Measurements from ENCODE around the gene ASPN. TPM values are rescaled to one million over a fixed set of nuclear protein-coding genes. Genes with fewer than 3 reads are reported as not detected.

Gene ASPN
- total RNA-seq, 1 donor, result 1.1 TPM

DNA sequence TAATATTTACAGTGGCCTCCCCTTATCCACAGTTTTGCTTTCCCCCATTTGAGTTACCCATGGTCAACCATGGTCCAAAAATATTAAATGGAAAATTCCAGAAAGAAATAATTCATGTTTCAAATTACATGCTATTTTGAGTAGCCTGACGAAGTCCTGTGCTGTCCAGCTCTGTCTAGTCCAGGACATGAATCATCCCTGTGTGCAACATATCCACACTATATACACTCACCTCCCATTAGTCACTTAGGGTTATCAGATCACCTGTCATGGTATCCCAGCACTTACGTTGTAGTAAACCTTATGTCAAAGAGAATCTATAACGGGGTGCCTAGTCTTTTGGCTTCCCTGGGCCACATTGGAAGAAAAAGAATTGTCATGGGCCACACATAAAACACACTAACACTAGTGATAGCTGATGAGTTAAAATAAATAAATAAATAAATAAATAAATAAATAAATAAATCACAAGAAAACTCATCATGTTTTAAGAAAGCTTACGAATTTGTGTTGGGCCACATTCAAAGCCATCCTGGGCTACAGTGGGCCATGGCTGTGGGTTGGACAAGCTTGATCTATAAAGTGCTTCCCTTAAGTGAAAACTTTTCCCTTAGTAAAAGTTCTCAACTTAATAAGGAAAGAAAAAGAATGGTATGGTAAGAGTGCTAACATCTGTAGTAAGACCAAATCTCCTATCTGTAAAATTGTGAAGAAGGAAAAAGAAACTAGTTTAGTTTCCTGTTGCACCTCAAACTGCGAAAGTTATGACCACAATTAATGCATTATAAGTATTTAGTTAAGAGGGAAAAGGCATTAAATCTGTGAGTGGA lies 42.2 kb downstream of the ASPN start:
- Histone ChIP-seq H4K20me1 (ENCODE audit: insufficient read depth, low read length) (no peaks in the 10 kb centered on the region), H3K9me3 (ENCODE audit: low read depth, low read length) (no peaks in the 10 kb centered on the region), H3K79me2 (ENCODE audit: insufficient read depth, low read length) (no peaks in the 10 kb centered on the region), H3K4me1 (ENCODE audit: insufficient read depth, low read length) (peaks cover 6% of the 10 kb centered on the region), H3K27ac (ENCODE audit: low read depth, low read length) (no peak overlapping the region), H3K27me3 (ENCODE audit: insufficient read depth, low read length) (no peaks in the 10 kb centered on the region), H3K36me3 (ENCODE audit: insufficient read depth, low read length) (no peaks in the 10 kb centered on the region), H3K4me3 (ENCODE audit: insufficient read depth, low read length) (no peak overlapping the region), H2AFZ (ENCODE audit: low read length) (no peak overlapping the region), H3K4me2 (ENCODE audit: insufficient read depth, low read length) (no peak overlapping the region)
- no peak for TF ChIP-seq CTCF (IDR thresholded peaks at IDR 0.05; ENCODE audit: extremely low read depth, low read depth, low read length)
- peak; percentile 73 for DNase-seq (ENCODE audit: insufficient read length, low spot score, missing footprints)

DNA sequence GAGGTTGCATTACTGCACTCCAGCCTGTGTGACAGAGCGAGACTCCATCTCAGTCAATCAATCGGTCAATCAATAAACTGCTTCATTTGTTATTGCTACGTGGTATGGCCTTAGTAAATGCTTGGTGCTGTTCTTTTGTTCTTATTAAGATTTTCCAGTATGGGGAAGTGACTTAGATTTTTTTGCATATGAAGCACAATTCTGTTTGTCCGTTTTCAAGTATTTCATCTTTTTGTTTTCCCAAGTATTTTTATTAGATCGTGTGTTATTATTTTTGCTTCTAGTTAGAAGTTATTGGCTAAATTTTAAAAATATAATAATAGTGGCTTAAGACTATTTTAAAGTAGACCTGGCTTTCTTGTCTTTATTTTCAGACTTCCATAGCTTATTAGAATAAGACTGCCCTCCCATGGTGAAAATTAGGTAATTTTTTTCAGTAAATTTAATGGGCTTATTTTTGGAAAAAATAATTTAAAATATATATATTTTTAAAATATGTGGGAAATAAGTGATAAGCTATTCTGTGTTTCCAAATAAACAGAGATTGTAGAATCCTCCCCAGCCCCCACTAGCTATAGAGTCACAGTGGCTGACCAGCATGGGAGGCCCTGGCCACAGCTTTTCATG lies 43.3 kb downstream of the ASPN start:
- no peak for DNase-seq (ENCODE audit: insufficient read length, low spot score, missing footprints)
- Histone ChIP-seq H3K4me1 (ENCODE audit: insufficient read depth, low read length) (peaks cover 6% of the 10 kb centered on the region), H3K36me3 (ENCODE audit: insufficient read depth, low read length) (no peaks in the 10 kb centered on the region), H3K9me3 (ENCODE audit: low read depth, low read length) (no peaks in the 10 kb centered on the region), H4K20me1 (ENCODE audit: insufficient read depth, low read length) (no peaks in the 10 kb centered on the region), H2AFZ (ENCODE audit: low read length) (no peak overlapping the region), H3K27ac (ENCODE audit: low read depth, low read length) (no peak overlapping the region), H3K79me2 (ENCODE audit: insufficient read depth, low read length) (no peaks in the 10 kb centered on the region), H3K4me2 (ENCODE audit: insufficient read depth, low read length) (no peak overlapping the region), H3K27me3 (ENCODE audit: insufficient read depth, low read length) (no peaks in the 10 kb centered on the region), H3K4me3 (ENCODE audit: insufficient read depth, low read length) (no peak overlapping the region)
- peak; percentile 44 for TF ChIP-seq CTCF (IDR thresholded peaks at IDR 0.05; ENCODE audit: extremely low read depth, low read depth, low read length)

DNA sequence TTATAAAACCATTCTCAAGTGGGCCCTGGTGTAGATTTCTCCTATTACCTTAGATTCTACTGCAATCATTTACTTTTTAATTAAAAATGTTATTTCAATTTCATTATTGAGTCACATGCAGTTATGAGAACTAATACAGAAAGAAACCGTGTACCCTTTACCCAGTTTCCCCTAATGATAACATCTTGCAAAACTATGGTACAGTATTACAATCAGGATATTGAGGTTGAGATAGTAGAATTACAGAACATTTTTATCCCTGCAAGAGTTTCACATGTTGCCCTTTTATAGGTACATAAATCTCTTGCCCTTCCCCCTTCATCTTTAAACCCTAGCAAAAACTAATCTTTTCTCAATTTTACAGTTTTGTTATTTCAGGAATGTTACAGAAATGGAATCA lies 47.0 kb downstream of the ASPN start:
- TF ChIP-seq CTCF (IDR thresholded peaks at IDR 0.05; ENCODE audit: extremely low read depth, low read depth, low read length), result no peak
- Histone ChIP-seq H3K9me3 (ENCODE audit: low read depth, low read length) (no peaks in the 10 kb centered on the region), H3K27me3 (ENCODE audit: insufficient read depth, low read length) (no peaks in the 10 kb centered on the region), H3K36me3 (ENCODE audit: insufficient read depth, low read length) (no peaks in the 10 kb centered on the region), H3K4me3 (ENCODE audit: insufficient read depth, low read length) (no peak overlapping the region), H2AFZ (ENCODE audit: low read length) (no peak overlapping the region), H4K20me1 (ENCODE audit: insufficient read depth, low read length) (no peaks in the 10 kb centered on the region), H3K4me2 (ENCODE audit: insufficient read depth, low read length) (no peak overlapping the region), H3K79me2 (ENCODE audit: insufficient read depth, low read length) (no peaks in the 10 kb centered on the region), H3K27ac (ENCODE audit: low read depth, low read length) (no peak overlapping the region), H3K4me1 (ENCODE audit: insufficient read depth, low read length) (peaks cover 6% of the 10 kb centered on the region)
- no peak for DNase-seq (ENCODE audit: insufficient read length, low spot score, missing footprints)

GRCh38 chr9:92432972-92433548 lies 49.2 kb downstream of the ASPN start:
- Histone ChIP-seq H3K4me3 (ENCODE audit: insufficient read depth, low read length) (no peak overlapping the region), H3K4me1 (ENCODE audit: insufficient read depth, low read length) (no peaks in the 10 kb centered on the region), H3K27me3 (ENCODE audit: insufficient read depth, low read length) (no peaks in the 10 kb centered on the region), H3K36me3 (ENCODE audit: insufficient read depth, low read length) (no peaks in the 10 kb centered on the region), H2AFZ (ENCODE audit: low read length) (no peak overlapping the region), H3K9me3 (ENCODE audit: low read depth, low read length) (no peaks in the 10 kb centered on the region), H4K20me1 (ENCODE audit: insufficient read depth, low read length) (no peaks in the 10 kb centered on the region), H3K4me2 (ENCODE audit: insufficient read depth, low read length) (no peak overlapping the region), H3K79me2 (ENCODE audit: insufficient read depth, low read length) (no peaks in the 10 kb centered on the region), H3K27ac (ENCODE audit: low read depth, low read length) (no peak overlapping the region)
- no peak for TF ChIP-seq CTCF (IDR thresholded peaks at IDR 0.05; ENCODE audit: extremely low read depth, low read depth, low read length)
- no peak for DNase-seq (ENCODE audit: insufficient read length, low spot score, missing footprints)
